GM19240 (cell line): ENCODE results near the gene STX7.
"Not testable (repeated sequence)": the region's sequence is repeated elsewhere in the genome, so short reads cannot be mapped to it uniquely, and the experiment has no call there.

Source experiments
- DNase-seq: peaks from one replicate; pipeline ENCODE4 v3.0.0; 2011; ENCODE audit warnings: low spot score; ENCODE audit not compliant: insufficient read length

Gene STX7, protein sequence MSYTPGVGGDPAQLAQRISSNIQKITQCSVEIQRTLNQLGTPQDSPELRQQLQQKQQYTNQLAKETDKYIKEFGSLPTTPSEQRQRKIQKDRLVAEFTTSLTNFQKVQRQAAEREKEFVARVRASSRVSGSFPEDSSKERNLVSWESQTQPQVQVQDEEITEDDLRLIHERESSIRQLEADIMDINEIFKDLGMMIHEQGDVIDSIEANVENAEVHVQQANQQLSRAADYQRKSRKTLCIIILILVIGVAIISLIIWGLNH

GRCh38 chr6:132512638-132513632 lies at the start of gene STX7:
STX7 (minus strand) TSS chr6:132513116; CDS start chr6:132503530, 9,586 bp downstream.
- DNase-seq, result peak; percentile 64

DNA sequence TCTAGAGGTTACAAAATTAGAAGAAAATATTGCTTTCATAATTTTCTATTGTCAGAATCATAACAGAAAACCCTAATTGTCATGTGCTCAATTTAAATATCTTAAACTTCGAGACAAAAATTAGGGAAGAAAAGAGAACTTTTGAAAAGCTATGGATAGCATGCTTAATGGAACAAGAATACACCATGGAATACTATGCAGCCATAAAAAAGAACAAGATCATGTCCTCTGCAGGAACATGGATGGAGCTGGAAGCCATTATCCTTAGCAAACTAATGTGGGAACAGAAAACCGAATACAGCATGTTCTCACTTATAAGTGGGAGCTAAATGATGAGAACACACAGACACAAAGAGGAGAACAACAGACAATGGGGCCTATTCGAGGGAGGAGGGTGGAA lies 47.2 kb upstream of the STX7 start:
- DNase-seq, result not testable (repeated sequence)

- no peak for DNase-seq
Measured at GRCh38 chr6:132552372-132552771, 39.5 kb upstream of the STX7 start, which contains the start of gene TAAR8. TAAR8 (plus strand) TSS chr6:132552672; CDS start chr6:132552693, 21 bp downstream.

DNA sequence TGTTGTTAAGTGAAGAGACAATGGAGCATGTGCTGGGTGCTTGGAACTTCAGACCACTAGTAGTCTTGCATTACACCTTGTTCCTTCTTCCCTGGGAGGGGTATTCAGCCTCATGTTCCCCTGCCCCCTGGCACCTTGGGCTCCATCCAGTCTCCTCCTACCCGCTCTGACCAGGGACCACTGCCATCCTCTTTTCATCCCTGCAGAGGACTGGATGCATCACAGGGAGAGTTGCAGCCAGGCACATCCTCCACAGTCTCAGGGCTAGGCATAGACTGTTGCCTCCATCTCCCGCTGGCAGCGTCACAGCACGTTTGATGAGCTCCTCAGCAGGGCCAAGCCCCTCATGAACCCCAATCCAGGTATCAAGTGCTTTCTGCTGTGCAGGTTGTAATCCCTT lies 38.3 kb upstream of the STX7 start:
- DNase-seq, result no peak

DNA sequence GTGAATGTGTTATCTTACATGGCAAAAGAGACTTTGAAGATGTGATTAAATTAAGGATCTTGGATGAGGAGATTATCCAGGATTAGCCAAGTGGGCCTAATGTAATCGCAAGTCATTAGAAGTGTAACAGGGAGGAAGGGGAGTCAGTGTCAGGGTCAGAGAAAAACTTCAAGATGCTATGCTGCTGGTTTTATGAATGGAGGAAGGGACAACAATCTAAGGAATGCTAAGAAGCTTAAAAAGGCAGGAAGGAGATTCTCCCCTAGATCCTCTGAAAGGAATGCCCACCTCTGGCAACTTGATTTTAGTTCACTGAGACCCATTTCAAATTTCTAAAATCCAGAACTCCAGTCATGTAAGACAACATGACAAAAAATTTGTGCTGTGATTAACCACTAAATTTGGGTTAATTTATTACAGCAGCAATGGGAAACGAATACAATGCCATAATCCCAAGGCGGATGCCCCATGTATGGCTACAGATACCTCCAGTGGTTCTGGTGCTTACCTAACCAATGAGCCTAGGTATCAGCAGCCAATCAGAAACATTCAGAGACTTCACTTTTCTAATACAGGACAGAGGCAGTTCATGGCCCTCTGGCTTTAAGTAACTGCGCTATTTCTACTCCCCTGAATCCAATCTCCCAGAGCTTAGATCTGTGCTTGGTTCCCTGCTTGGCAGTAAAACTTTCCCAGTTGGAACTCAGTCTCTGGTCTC lies 36.0 kb upstream of the STX7 start:
- no peak for DNase-seq

- DNase-seq, result no peak
Measured at GRCh38 chr6:132544826-132545225, 31.9 kb upstream of the STX7 start.

DNA sequence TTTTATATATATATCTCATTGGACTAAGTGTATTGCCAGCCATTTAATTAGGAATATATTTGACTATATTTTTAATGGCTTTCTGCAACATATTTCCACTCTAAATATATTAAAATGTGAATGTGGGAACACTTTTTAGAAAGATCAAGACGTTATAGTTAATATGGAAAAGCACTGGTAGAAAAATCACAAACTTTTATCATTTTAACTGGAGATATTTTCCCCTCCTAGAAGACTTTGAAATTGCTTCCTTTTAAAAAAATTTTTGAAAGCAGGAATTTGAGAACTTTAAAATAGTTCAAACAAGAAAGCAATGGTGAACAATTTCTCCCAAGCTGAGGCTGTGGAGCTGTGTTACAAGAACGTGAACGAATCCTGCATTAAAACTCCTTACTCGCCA lies 25.1 kb upstream of the STX7 start, which contains the start of gene TAAR9:
Gene TAAR9 (plus strand): TSS at position 301 of the 400 bp plus-strand sequence. CDS start 13 bp downstream, at position 314.
- no peak for DNase-seq

DNA sequence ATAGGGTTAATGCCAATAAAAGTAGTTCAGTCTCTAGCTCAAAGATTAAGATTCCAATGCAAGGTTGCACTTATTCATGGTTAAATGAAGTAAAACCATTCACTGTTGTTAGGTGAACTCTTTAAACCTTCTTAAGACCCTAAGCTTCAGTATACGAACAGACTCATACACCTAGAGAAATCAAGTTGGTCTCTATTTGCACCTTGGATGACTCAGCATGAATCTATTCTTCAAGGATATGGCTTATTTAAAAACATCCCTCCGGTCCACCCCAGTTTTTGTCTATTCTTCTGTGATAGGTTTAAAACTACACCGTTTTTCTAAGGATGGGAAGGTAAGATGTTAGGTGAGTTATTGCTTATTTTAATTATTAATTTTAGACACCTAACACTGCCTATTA lies 24.2 kb upstream of the STX7 start:
- no peak for DNase-seq

DNA sequence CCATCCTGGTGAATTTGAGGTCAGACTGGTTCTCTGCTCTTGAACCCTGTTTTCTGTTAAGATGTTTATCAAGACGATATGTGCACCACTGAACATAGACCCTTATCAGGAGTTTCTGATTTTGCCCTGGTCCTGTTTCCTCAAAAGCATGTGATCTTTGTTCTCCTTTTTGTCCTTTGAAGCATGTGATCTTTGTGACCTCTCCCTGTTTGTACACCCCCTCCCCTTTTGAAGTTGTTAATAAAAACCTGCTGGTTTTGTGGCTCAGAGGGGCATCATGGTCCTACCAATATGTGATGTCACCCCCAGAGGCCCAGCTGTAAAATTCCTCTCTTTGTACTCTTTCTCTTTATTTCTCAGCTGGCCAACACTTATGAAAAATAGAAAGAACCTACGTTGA lies 21.6 kb upstream of the STX7 start:
- DNase-seq, result not testable (repeated sequence)

DNA sequence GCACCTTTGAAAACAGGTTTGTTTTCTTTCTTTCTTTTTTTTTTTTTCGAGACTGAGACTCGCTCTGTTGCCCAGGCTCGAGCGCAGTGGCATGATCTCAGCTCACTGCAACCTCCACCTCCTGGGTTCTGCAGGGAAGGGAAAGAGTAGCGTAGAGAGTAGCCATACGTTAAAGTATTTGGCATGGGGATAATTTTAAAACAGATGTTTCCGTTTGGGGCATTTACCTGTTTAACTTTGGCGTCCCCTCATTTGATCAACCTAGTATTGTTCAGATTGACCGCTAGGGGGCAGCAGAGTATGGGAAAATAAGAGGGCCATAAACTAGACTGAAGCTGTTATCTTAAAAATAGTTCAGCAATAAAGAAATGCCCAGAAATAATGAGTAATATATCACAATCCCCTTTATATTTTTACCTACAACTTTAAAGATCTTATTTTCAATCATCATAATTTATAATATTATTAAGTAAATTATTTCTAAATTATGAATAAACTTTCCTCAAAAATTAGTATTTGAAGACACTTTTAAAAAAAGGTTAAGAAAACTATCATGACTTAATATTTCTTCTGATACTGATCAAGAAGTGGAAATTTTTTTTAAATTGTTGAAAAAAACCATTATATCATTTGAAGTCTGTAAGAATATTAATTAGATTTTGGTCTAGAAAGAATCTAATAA lies 17.5 kb upstream of the STX7 start:
- DNase-seq, result no peak

GRCh38 chr6:132527791-132528190 lies 14.9 kb upstream of the STX7 start:
- no peak for DNase-seq

GRCh38 chr6:132526461-132526860 lies 13.5 kb upstream of the STX7 start:
- DNase-seq, result no peak

DNA sequence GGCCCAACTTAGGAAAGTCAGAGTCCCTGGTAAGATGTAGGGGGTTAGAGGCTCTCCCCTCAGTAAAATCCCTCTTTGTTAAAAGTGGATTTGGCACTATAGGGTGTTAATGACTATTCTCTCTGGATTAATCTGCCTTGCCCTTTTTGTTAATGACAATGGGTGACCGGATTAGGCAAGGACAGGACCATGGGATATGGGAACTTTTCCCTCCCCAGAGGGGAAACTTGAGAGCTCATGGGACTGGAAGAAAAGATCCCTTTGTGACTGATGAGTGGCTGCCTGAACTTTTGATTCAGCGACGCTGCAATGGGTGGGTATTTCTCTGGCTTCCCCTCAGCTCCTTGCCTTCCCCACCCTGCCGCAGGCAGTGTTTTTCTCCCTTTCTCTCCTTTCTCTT lies 12.9 kb upstream of the STX7 start:
- no peak for DNase-seq

GRCh38 chr6:132524646-132525045 lies 11.7 kb upstream of the STX7 start:
- no peak for DNase-seq

DNA sequence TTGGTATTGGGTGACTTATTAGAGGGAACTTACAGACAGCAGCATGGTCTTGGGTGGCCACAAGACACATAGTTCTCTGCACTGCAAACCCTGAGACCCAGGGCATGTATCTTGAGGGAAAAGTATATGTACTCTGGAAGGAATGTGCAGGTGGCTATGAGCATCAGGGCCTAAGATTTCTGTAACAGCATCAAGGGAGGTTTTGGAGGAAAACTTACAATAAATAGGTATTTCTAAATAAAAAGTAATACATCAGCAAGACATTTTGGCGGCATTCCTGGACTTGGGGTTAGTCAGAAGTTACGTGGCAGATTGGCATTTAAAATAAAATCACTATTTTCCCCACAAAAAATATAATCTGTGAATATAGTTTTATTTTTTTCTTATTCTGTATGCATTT lies 8.0 kb upstream of the STX7 start:
- no peak for DNase-seq

DNA sequence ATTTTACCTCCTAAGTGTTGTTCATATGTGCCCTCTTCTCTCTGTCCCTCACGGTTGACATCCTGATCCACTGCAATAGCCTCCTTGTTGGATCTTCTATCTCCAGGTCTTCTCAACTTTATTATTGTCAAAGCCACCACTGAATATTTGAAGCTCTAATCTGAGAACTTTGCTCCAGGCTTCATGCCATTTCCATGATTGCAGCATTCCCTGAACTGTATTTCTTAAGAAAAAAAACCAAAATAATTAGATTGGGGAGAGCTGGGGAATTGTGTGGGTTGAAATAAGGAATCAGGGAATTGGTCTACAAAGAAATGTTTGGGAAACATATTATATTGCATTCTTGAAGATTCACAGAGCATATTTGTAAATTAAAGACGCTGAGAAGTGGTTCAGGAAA lies 2.5 kb upstream of the STX7 start:
- no peak for DNase-seq

GRCh38 chr6:132513831-132514545 lies 1.1 kb upstream of the STX7 start:
- no peak for DNase-seq

DNA sequence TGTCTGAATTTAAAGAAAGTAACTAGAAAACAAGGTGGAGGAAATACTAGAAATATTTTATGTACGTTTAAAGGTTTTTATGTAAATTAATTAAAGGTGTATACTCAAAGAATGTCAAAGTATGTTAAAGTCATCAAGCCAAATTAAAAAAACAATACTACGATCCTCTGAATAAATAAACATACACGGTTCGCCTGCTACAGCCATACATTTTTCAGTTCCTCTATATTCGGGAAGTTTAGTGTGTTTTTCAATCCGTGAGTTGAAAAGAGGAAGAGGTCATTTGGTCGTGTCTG lies 626 bp downstream of the STX7 start:
- DNase-seq, result no peak

- no peak for DNase-seq
Measured at GRCh38 chr6:132511831-132512220, 1.1 kb downstream of the STX7 start.

GRCh38 chr6:132511210-132511830 lies 1.6 kb downstream of the STX7 start:
- no peak for DNase-seq
